ENCODE results near the gene CREBBP.
A peak's percentile ranks its signal among the peaks of the same experiment; 100 is the strongest.

The CREBBP gene

DNA sequence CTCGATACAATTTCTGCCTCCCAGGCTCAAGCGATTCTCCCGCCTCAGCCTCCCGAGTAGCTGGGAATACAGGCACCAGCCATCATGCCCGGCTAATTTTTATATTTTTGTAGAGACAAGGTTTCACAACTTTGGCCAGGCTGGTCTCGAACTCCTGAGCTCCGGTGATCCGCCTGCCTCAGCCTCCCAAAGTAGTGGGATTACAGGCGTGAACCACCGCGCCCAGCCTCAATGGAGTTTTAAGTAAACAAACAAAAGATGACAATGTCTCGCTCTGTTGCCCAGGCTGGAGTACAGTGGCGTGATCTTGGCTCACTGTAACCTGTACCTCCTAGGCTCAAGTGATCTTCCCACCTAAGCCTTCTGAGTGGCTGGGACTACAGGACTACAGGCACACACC is 110.6 kb downstream of the CREBBP start:
- Histone ChIP-seq H3K9ac (ENCODE audit: low read length) (no peak overlapping the region), H3K36me3 (ENCODE audit: insufficient read depth, low read length) (peaks cover 82% of the 10 kb centered on the region), H3K4me1 (ENCODE audit: insufficient read depth, low read length, severe bottlenecking) (peaks cover 17% of the 10 kb centered on the region), H3K9me3 (ENCODE audit: low read length) (no peaks in the 10 kb centered on the region), H3K4me3 (ENCODE audit: low read depth, low read length, poor library complexity, severe bottlenecking) (no peak overlapping the region), H4K20me1 (ENCODE audit: insufficient read depth, low read length) (no peaks in the 10 kb centered on the region), H3K9me2 (ENCODE audit: low read depth, low read length) (no peaks in the 10 kb centered on the region), H3F3A (ENCODE audit: insufficient read depth, low read length) (no peaks in the 10 kb centered on the region), H2AFZ (ENCODE audit: low read length) (no peak overlapping the region), H3K27ac (ENCODE audit: low read depth, low read length, poor library complexity, severe bottlenecking) (no peak overlapping the region), H3K27me3 (ENCODE audit: insufficient read depth, low read length) (no peaks in the 10 kb centered on the region), H3K4me2 (ENCODE audit: low read length) (no peak overlapping the region), H3K79me2 (ENCODE audit: insufficient read depth, low read length) (no peaks in the 10 kb centered on the region)
- TF ChIP-seq EZH2 (IDR thresholded peaks at IDR 0.05; ENCODE audit: borderline replicate concordance, low read length) = no peak
- TF ChIP-seq, protein P1, sequence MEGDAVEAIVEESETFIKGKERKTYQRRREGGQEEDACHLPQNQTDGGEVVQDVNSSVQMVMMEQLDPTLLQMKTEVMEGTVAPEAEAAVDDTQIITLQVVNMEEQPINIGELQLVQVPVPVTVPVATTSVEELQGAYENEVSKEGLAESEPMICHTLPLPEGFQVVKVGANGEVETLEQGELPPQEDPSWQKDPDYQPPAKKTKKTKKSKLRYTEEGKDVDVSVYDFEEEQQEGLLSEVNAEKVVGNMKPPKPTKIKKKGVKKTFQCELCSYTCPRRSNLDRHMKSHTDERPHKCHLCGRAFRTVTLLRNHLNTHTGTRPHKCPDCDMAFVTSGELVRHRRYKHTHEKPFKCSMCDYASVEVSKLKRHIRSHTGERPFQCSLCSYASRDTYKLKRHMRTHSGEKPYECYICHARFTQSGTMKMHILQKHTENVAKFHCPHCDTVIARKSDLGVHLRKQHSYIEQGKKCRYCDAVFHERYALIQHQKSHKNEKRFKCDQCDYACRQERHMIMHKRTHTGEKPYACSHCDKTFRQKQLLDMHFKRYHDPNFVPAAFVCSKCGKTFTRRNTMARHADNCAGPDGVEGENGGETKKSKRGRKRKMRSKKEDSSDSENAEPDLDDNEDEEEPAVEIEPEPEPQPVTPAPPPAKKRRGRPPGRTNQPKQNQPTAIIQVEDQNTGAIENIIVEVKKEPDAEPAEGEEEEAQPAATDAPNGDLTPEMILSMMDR (IDR thresholded peaks at IDR 0.05; ENCODE audit: low read length) = no peak

DNA sequence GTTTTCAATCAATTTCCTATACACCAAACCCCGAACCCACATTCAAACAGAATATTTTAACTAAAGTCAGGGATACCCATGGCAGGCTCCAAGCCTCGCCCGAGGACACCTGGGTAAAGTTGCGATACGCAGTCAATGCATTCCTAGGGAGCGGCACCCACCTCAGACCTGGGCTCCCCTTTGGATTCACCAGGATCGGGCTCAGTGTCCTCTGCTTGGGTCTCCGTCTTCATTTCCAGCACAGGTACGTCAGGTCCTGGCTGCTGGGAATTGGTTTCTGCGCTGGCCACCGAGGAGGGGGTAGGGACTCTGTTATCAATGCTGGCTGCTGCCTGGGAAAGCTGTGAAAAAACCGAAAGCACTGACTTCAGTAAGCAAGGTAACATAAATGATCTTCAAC is 111.5 kb downstream of the CREBBP start:
- H3F3A ChIP-seq (ENCODE audit: insufficient read depth, low read length) = no peaks in the 10 kb centered on the region
- TF ChIP-seq, protein P1 (IDR thresholded peaks at IDR 0.05; ENCODE audit: low read length) = no peak
- no peak for TF ChIP-seq EZH2 (IDR thresholded peaks at IDR 0.05; ENCODE audit: borderline replicate concordance, low read length)
- H3K36me3 ChIP-seq (ENCODE audit: insufficient read depth, low read length) = peaks cover 77% of the 10 kb centered on the region
- H2AFZ ChIP-seq (ENCODE audit: low read length) = no peak overlapping the region
- no peaks in the 10 kb centered on the region for H3K9me2 ChIP-seq (ENCODE audit: low read depth, low read length)
- H3K27me3 ChIP-seq (ENCODE audit: insufficient read depth, low read length) = no peaks in the 10 kb centered on the region
- H3K79me2 ChIP-seq (ENCODE audit: insufficient read depth, low read length) = no peaks in the 10 kb centered on the region
- no peaks in the 10 kb centered on the region for H4K20me1 ChIP-seq (ENCODE audit: insufficient read depth, low read length)
- H3K9ac ChIP-seq (ENCODE audit: low read length) = no peak overlapping the region
- no peak overlapping the region for H3K4me2 ChIP-seq (ENCODE audit: low read length)
- H3K9me3 ChIP-seq (ENCODE audit: low read length) = no peaks in the 10 kb centered on the region
- no peak overlapping the region for H3K27ac ChIP-seq (ENCODE audit: low read depth, low read length, poor library complexity, severe bottlenecking)
- H3K4me1 ChIP-seq (ENCODE audit: insufficient read depth, low read length, severe bottlenecking) = peaks cover 17% of the 10 kb centered on the region
- no peak overlapping the region for H3K4me3 ChIP-seq (ENCODE audit: low read depth, low read length, poor library complexity, severe bottlenecking)

DNA sequence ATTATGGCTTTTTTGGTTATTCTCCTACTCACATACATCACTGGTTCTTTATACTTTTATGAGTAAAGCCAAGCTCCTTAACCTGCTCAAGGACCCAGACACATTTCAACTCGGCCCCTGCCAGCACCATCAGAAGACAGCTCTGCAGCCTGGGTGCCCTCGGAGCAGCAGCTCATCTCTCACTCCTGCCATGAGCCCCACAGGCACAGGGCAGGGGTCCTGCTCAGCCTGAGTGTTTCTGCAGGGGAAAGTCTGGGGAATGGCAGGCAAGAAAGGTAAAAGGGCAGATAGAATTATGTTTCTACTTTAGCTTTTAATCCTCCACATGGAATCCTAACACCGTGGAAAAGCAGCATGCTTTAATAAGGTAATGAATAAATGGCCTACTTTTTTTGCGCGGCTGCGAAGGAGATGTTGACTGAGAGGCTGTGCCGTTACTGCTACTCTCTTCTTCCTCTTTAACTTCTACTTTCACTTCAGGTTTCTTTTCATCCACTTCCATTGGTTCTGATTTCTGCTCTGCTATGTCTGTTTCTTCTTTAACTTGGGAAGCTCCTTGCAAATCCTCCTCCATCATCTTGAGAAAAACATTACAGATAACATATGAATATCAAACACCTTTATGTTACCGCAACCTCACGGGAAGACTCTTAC is 113.1 kb downstream of the CREBBP start:
- Histone ChIP-seq H3K4me2 (ENCODE audit: low read length) (peak overlapping the region; percentile 63), H3K79me2 (ENCODE audit: insufficient read depth, low read length) (no peaks in the 10 kb centered on the region), H3K9ac (ENCODE audit: low read length) (peak overlapping the region; percentile 34; the same call in 1 of the 2 replicates), H3K36me3 (ENCODE audit: insufficient read depth, low read length) (peaks cover 64% of the 10 kb centered on the region), H3K27me3 (ENCODE audit: insufficient read depth, low read length) (no peaks in the 10 kb centered on the region), H3K27ac (ENCODE audit: low read depth, low read length, poor library complexity, severe bottlenecking) (peak overlapping the region; percentile 72), H3K4me3 (ENCODE audit: low read depth, low read length, poor library complexity, severe bottlenecking) (peak overlapping the region; percentile 38), H3K9me2 (ENCODE audit: low read depth, low read length) (no peaks in the 10 kb centered on the region), H3F3A (ENCODE audit: insufficient read depth, low read length) (no peaks in the 10 kb centered on the region), H4K20me1 (ENCODE audit: insufficient read depth, low read length) (no peaks in the 10 kb centered on the region), H2AFZ (ENCODE audit: low read length) (no peak overlapping the region), H3K9me3 (ENCODE audit: low read length) (no peaks in the 10 kb centered on the region), H3K4me1 (ENCODE audit: insufficient read depth, low read length, severe bottlenecking) (peaks cover 17% of the 10 kb centered on the region)
- TF ChIP-seq, protein P1 (IDR thresholded peaks at IDR 0.05; ENCODE audit: low read length) = no peak
- TF ChIP-seq EZH2 (IDR thresholded peaks at IDR 0.05; ENCODE audit: borderline replicate concordance, low read length) = no peak
